Loucy (cell line): ENCODE measurements around the gene CCR6.

Experiments used
- CTCF ChIP-seq: fragments of 200-600 bp; sonication (generic); conservative IDR thresholded peaks from 2 replicates; pipeline ENCODE4 v1.5.1; 2014; ENCODE audit warnings: mild to moderate bottlenecking, antibody characterized with exemption, low read length
- EZH2phosphoT487 ChIP-seq: fragments of 200-600 bp; IDR thresholded peaks from 2 replicates; pipeline ENCODE4 v1.6.1; 2018; ENCODE audit warnings: antibody characterized with exemption, mild to moderate bottlenecking, moderate library complexity, borderline replicate concordance

GRCh38 chr6:167137081-167137480 is 14.2 kb downstream of the CCR6 start:
- TF ChIP-seq CTCF (no peak), EZH2phosphoT487 (no peak)
